Stomach (tissue), 9 donors: ENCODE data around the gene THOC6. TPM values are rescaled to one million over a fixed set of nuclear protein-coding genes. Genes with fewer than 3 reads are reported as not detected.

Source experiments
- DNase-seq, 2 donors: peaks; one replicate each; pipeline versions ENCODE4 v3.0.0 to v3.0.0-alpha.2; 2013 to 2019
- H3K27ac ChIP-seq, 5 donors: fragments of 200-600 bp in 4 of 5; sonication (generic) in 4 of 5; one replicate each; pipeline ENCODE4 v1.5.1; 2013 to 2019; ENCODE audit warnings: mild to moderate bottlenecking in 1 of 5, moderate library complexity in 1 of 5
- H3K27me3 ChIP-seq, 3 donors: fragments of 200-600 bp; sonication (generic); one replicate each; pipeline ENCODE4 v1.5.1; 2017 to 2019; ENCODE audit warnings: mixed run types in 1 of 3
- H3K36me3 ChIP-seq, 4 donors: fragments of 200-600 bp; sonication (generic); 1 replicate in 3 of 4; 2 replicates in 1 of 4; pipeline ENCODE4 v1.5.1; 2016 to 2019
- H3K4me1 ChIP-seq, 4 donors: fragments of 200-600 bp; sonication (generic); one replicate each; pipeline ENCODE4 v1.5.1; 2016 to 2019
- H3K4me3 ChIP-seq, 4 donors: fragments of 200-600 bp; sonication (generic) in 3 of 4; one replicate each; pipeline ENCODE4 v1.5.1; 2016 to 2019; ENCODE audit warnings: mild to moderate bottlenecking in 1 of 4
- H3K9me3 ChIP-seq, 4 donors: fragments of 200-600 bp; sonication (generic); one replicate each; pipeline ENCODE4 v1.5.1; 2016 to 2019
- CTCF ChIP-seq, 7 experiments: fragments of 450-650 bp in 4 of 7; fragments of 200-600 bp in 3 of 7; sonication (generic) in 3 of 7; IDR thresholded peaks; one replicate each; pipeline ENCODE4 v1.5.1; 2016 to 2019; ENCODE audit warnings: antibody characterized with exemption in 7 of 7, control low read depth in 2 of 7, mild to moderate bottlenecking in 1 of 7
- EP300 ChIP-seq: sonication (generic); formaldehyde crosslinking; IDR thresholded peaks from one replicate; pipeline ENCODE4 v1.6.1; 2017; ENCODE audit warnings: antibody characterized with exemption
- POLR2A ChIP-seq, 4 donors: fragments of 450-650 bp; IDR thresholded peaks; one replicate each; pipeline ENCODE4 v1.6.1; 2016; ENCODE audit warnings: antibody characterized with exemption in 4 of 4, control low read depth in 2 of 4, mild to moderate bottlenecking in 1 of 4, moderate library complexity in 1 of 4
- POLR2AphosphoS5 ChIP-seq, 3 donors: sonication (generic); formaldehyde crosslinking; IDR thresholded peaks; one replicate each; pipeline ENCODE4 v1.6.1; 2016; ENCODE audit warnings: antibody characterized with exemption in 3 of 3
- WGBS, 5 donors: extraction: QIAGEN DNeasy Blood & Tissue Kit in 3 of 5; methylation state at CpG; one replicate each; pipeline versions ENCODE4 v1.1.5 to v1.1.7; 2013 to 2018; 5-methylcytosine and 5-hydroxymethylcytosine counted together
- intact Hi-C: fragments of 100-400 bp; cut with DNase I; formaldehyde crosslinking; loops from one replicate; pipeline ENCODE4 v1.15.1; 2023; ENCODE audit warnings: low total_unique reads
- polyA plus RNA-seq, 3 donors: library from polyadenylated mRNA; stranded (reverse); fragments of 200-250 nt; gene quantifications; one replicate each; pipeline ENCODE4 v1.2.3, GENCODE V29; 2013
- total RNA-seq, 5 donors: library from RNA; depleted of rRNA; stranded (reverse); fragments of >200 nt; gene quantifications; one replicate each; pipeline versions ENCODE4 v1.1.0 to v1.2.3, GENCODE V29; 2014 to 2016
- donor health status: healthy with polysubstance abuse.
- donor health status: Bipolar disorder and iron deficiency.
- donor health status: healthy.

The THOC6 gene
- total and polyA plus RNA-seq, 8 donors: 10.5 to 97.9 (median 22.3) TPM; not detected in 1

- Histone ChIP-seq H3K36me3 (no peaks in the 10 kb centered on the region), H3K27ac (no peak overlapping the region), H3K4me1 (peaks cover 0 to 4% (median 0%) of the 10 kb centered on the region in 4 donors), H3K27me3 (peaks cover 0 to 62% (median 8%) of the 10 kb centered on the region in 3 donors), H3K9me3 (no peaks in the 10 kb centered on the region), H3K4me3 (no peak overlapping the region)
- TF ChIP-seq POLR2AphosphoS5 (IDR thresholded peaks at IDR 0.05) (no peak), CTCF (IDR thresholded peaks at IDR 0.05) (no peak), POLR2A (IDR thresholded peaks at IDR 0.05) (no peak), EP300 (no peak)
- 71 to 84% (median 74%) methylated on average over 14 of the region's 14 CpGs for WGBS, 5 donors
- DNase-seq: no peak
- intact Hi-C loops: no loop called here
Measured at GRCh38 chr16:2992383-2993081, 31.3 kb upstream of the THOC6 start.

GRCh38 chr16:2996298-2996697 lies 27.5 kb upstream of the THOC6 start:
- no peaks in the 10 kb centered on the region for H3K9me3 ChIP-seq
- H3K36me3 ChIP-seq: no peaks in the 10 kb centered on the region
- WGBS, 5 donors: 80 to 93% (median 85%) methylated on average over 11 to 13 of the region's 13 CpGs
- no peak for DNase-seq
- no peak overlapping the region for H3K27ac ChIP-seq
- no peaks in the 10 kb centered on the region for H3K4me1 ChIP-seq
- intact Hi-C loops: no loop called here
- no peak overlapping the region for H3K4me3 ChIP-seq
- TF ChIP-seq CTCF (IDR thresholded peaks at IDR 0.05): no peak
- TF ChIP-seq POLR2AphosphoS5 (IDR thresholded peaks at IDR 0.05): no peak
- no peak for TF ChIP-seq EP300
- TF ChIP-seq POLR2A (IDR thresholded peaks at IDR 0.05): no peak
- H3K27me3 ChIP-seq: peaks cover 0 to 61% (median 0%) of the 10 kb centered on the region in 3 donors

DNA sequence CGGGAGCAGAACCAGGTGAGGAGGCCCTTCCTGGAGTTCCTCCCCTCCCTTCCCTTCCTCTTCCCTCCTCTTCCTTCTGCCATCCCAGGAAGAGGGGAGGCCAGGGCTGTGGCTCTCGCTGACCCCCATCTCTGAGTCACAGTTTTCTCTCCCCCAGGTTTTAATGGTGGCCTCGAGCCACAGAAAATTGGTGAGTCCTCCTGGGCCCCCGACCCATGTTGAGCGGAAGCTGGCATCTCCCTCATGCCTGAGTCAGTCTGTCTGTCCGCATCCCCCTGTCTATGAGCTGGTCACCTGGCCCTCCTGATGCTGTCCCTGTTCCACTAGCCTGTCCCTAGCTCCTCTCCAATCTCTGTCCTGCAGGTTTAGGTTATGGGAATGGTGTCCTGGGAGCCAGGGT lies 23.9 kb upstream of the THOC6 start:
- H3K27me3 ChIP-seq: peaks cover 0 to 69% (median 0%) of the 10 kb centered on the region in 3 donors
- no peak for TF ChIP-seq EP300
- TF ChIP-seq POLR2AphosphoS5 (IDR thresholded peaks at IDR 0.05): no peak
- no peak for TF ChIP-seq CTCF (IDR thresholded peaks at IDR 0.05)
- no peak for TF ChIP-seq POLR2A (IDR thresholded peaks at IDR 0.05)

GRCh38 chr16:3000540-3000939 lies 23.3 kb upstream of the THOC6 start:
- peaks cover 0 to 69% (median 0%) of the 10 kb centered on the region in 3 donors for H3K27me3 ChIP-seq
- H3K27ac ChIP-seq: no peak overlapping the region
- no peak for TF ChIP-seq POLR2A (IDR thresholded peaks at IDR 0.05)
- TF ChIP-seq CTCF (IDR thresholded peaks at IDR 0.05): no peak
- TF ChIP-seq EP300: no peak
- TF ChIP-seq POLR2AphosphoS5 (IDR thresholded peaks at IDR 0.05): no peak
- intact Hi-C loops: no loop called here
- WGBS, 5 donors: 67 to 89% (median 84%) methylated on average over 4 of the region's 4 CpGs
- no peaks in the 10 kb centered on the region for H3K9me3 ChIP-seq
- peaks cover 4 to 15% (median 12%) of the 10 kb centered on the region in 4 donors for H3K4me1 ChIP-seq
- DNase-seq: no peak
- no peak overlapping the region for H3K4me3 ChIP-seq
- H3K36me3 ChIP-seq: no peaks in the 10 kb centered on the region

More for the DNA sequence above, 23.9 kb upstream of the THOC6 start:
- Histone ChIP-seq H3K36me3 (no peaks in the 10 kb centered on the region), H3K4me3 (no peak overlapping the region), H3K4me1 (peaks cover 4 to 11% (median 8%) of the 10 kb centered on the region in 4 donors), H3K9me3 (no peaks in the 10 kb centered on the region), H3K27ac (no peak overlapping the region)
- 78 to 90% (median 85%) methylated on average over 6 of the region's 6 CpGs for WGBS, 5 donors
- DNase-seq: no peak
- intact Hi-C loops: no loop called here
